Adrenal gland (tissue), 5 donors: ENCODE data around the gene UBXN2A.

Experiments
- POLR2A ChIP-seq, 2 donors: fragments of 450-650 bp; IDR thresholded peaks; one replicate each; pipeline ENCODE4 v1.6.1; 2017; ENCODE audit warnings: antibody characterized with exemption in 2 of 2, mild to moderate bottlenecking in 2 of 2, moderate library complexity in 1 of 2
- TF ChIP-seq, protein P1 (sequence below), 6 experiments: fragments of 450-650 bp in 4 of 6; fragments of 200-600 bp in 2 of 6; sonication (generic) in 1 of 6; IDR thresholded peaks; 1 replicate in 5 of 6; 2 replicates in 1 of 6; pipeline versions ENCODE4 v1.5.1 to v1.8.0; 2016 to 2021; ENCODE audit warnings: antibody characterized with exemption in 6 of 6, mild to moderate bottlenecking in 2 of 6, moderate library complexity in 1 of 6
- donor health status: DM: no; HTN: no; CAD: no.

DNA sequence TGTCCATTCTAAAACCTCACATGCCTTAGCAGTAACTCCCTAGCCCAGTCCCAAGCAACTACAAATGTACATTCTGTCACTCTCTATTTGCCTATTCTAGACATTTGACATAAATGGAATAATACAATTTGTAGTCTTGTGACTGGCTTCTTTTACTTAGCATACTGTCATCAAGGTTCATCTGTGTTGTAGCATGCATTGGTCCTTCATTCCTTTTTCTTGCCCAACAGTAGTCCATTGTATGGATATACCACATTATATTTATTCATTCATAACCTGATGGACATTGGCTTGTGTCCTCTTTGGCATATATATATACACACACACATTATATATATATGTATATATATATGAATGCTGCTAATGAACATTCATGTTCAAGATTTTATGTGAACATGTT is 67.4 kb downstream of the UBXN2A start:
- TF ChIP-seq POLR2A (IDR thresholded peaks at IDR 0.05): no peak
- TF ChIP-seq, protein P1, sequence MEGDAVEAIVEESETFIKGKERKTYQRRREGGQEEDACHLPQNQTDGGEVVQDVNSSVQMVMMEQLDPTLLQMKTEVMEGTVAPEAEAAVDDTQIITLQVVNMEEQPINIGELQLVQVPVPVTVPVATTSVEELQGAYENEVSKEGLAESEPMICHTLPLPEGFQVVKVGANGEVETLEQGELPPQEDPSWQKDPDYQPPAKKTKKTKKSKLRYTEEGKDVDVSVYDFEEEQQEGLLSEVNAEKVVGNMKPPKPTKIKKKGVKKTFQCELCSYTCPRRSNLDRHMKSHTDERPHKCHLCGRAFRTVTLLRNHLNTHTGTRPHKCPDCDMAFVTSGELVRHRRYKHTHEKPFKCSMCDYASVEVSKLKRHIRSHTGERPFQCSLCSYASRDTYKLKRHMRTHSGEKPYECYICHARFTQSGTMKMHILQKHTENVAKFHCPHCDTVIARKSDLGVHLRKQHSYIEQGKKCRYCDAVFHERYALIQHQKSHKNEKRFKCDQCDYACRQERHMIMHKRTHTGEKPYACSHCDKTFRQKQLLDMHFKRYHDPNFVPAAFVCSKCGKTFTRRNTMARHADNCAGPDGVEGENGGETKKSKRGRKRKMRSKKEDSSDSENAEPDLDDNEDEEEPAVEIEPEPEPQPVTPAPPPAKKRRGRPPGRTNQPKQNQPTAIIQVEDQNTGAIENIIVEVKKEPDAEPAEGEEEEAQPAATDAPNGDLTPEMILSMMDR (IDR thresholded peaks at IDR 0.05): no peak
